ENCODE results near the gene PCDHGA7.
"Not testable (repeated sequence)": the region's sequence is repeated elsewhere in the genome, so short reads cannot be mapped to it uniquely, and the experiment has no call there.

The PCDHGA7 gene

DNA sequence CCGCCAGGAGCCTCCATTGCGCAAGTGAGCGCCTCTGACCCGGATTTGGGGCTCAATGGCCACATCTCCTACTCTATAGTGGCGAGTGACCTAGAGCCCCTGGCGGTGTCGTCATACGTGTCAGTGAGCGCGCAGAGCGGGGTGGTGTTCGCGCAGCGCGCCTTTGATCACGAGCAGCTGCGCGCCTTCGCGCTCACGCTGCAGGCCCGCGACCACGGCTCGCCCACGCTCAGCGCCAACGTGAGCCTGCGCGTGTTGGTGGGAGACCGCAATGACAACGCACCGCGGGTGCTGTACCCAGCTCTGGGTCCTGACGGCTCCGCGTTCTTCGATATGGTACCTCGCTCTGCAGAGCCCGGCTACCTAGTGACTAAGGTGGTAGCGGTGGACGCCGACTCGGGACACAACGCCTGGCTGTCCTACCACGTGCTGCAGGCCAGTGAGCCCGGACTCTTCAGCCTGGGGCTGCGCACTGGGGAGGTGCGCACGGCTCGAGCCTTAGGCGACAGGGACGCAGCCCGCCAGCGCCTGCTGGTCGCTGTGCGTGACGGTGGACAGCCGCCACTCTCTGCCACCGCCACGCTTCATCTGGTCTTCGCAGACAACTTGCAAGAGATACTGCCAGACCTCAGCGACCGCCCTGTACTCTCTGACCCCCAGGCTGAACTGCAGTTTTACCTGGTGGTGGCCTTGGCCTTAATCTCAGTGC lies 27.2 kb downstream of the PCDHGA7 start:
- DNase-seq (ENCODE audit: low read depth): no peak
- TF ChIP-seq, protein P1, sequence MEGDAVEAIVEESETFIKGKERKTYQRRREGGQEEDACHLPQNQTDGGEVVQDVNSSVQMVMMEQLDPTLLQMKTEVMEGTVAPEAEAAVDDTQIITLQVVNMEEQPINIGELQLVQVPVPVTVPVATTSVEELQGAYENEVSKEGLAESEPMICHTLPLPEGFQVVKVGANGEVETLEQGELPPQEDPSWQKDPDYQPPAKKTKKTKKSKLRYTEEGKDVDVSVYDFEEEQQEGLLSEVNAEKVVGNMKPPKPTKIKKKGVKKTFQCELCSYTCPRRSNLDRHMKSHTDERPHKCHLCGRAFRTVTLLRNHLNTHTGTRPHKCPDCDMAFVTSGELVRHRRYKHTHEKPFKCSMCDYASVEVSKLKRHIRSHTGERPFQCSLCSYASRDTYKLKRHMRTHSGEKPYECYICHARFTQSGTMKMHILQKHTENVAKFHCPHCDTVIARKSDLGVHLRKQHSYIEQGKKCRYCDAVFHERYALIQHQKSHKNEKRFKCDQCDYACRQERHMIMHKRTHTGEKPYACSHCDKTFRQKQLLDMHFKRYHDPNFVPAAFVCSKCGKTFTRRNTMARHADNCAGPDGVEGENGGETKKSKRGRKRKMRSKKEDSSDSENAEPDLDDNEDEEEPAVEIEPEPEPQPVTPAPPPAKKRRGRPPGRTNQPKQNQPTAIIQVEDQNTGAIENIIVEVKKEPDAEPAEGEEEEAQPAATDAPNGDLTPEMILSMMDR (conservative IDR thresholded peaks at IDR 0.05; ENCODE audit: low read depth, low read length): no peak
- no peak overlapping the region for H3K4me3 ChIP-seq (ENCODE audit: low read depth, low read length)

- TF ChIP-seq, protein P1 (conservative IDR thresholded peaks at IDR 0.05; ENCODE audit: low read depth, low read length): no peak
- no peak overlapping the region for H3K4me3 ChIP-seq (ENCODE audit: low read depth, low read length)
- DNase-seq (ENCODE audit: low read depth): no peak
Measured at GRCh38 chr5:141411575-141411974, 29.0 kb downstream of the PCDHGA7 start.

GRCh38 chr5:141412854-141413539 lies 30.5 kb downstream of the PCDHGA7 start, which contains the start of gene PCDHGA10:
PCDHGA10 (plus strand) TSS chr5:141412987; CDS start chr5:141413176, 189 bp downstream.
- TF ChIP-seq, protein P1 (conservative IDR thresholded peaks at IDR 0.05; ENCODE audit: low read depth, low read length): peak; percentile 75
- peak; percentile 83 for DNase-seq (ENCODE audit: low read depth)
- peak within 1 kb of the TSS; percentile 57 for H3K4me3 ChIP-seq (ENCODE audit: low read depth, low read length)

DNA sequence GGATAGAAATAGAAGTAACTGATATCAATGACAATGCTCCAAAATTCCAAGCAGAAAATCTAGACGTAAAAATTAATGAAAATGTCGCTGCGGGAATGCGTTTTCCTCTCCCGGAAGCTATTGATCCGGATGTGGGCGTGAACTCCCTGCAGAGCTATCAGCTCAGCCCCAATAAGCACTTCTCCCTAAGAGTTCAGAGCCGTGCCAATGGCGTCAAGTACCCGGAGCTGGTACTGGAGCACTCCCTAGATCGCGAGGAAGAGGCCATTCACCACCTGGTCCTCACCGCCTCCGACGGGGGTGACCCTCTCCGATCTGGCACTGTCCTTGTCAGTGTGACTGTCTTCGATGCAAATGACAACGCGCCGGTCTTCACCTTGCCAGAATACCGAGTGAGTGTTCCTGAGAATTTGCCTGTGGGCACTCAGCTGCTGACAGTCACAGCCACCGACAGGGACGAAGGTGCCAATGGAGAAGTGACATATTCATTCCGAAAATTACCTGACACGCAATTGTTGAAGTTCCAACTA lies 31.1 kb downstream of the PCDHGA7 start:
- peak overlapping the region; percentile 57 for H3K4me3 ChIP-seq (ENCODE audit: low read depth, low read length)
- no peak for DNase-seq (ENCODE audit: low read depth)
- TF ChIP-seq, protein P1 (conservative IDR thresholded peaks at IDR 0.05; ENCODE audit: low read depth, low read length): no peak

DNA sequence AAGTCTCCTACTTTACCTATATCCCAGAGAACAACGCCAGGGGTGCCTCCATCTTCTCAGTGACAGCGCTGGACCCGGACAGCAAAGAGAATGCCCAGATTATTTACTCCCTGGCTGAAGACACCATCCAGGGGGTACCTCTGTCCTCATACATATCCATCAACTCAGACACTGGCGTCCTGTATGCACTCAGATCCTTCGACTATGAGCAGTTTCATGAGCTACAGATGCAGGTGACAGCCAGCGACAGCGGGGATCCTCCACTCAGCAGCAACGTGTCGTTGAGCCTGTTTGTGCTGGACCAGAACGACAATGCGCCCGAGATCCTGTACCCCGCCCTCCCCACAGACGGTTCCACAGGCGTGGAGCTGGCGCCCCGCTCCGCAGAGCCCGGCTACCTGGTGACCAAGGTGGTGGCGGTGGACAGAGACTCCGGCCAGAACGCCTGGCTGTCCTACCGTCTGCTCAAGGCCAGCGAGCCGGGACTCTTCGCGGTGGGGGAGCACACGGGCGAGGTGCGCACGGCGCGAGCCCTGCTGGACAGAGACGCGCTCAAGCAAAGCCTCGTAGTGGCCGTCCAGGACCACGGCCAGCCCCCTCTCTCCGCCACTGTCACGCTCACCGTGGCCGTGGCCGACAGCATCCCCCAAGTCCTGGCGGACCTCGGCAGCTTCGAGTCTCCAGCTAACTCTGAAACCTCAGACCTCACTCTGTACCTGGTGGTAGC lies 32.2 kb downstream of the PCDHGA7 start:
- not testable (repeated sequence) for DNase-seq (ENCODE audit: low read depth); H3K4me3 ChIP-seq (ENCODE audit: low read depth, low read length)

GRCh38 chr5:141415275-141415618 lies 32.7 kb downstream of the PCDHGA7 start:
- DNase-seq (ENCODE audit: low read depth); H3K4me3 ChIP-seq (ENCODE audit: low read depth, low read length): not testable (repeated sequence)

- TF ChIP-seq, protein P1 (conservative IDR thresholded peaks at IDR 0.05; ENCODE audit: low read depth, low read length): peak; percentile 86
- peak; percentile 87 for DNase-seq (ENCODE audit: low read depth)
- H3K4me3 ChIP-seq (ENCODE audit: low read depth, low read length): peak within 1 kb of the TSS; percentile 58
Measured at GRCh38 chr5:141417494-141418172, 35.1 kb downstream of the PCDHGA7 start, which contains the start of gene PCDHGB7. PCDHGB7 (plus strand) TSS chr5:141417677; CDS start chr5:141417860, 183 bp downstream.
